22Rv1 (cell line): Measurements from ENCODE around the gene TACC2.

Experiments
- ZFX ChIP-seq: fragments of 450-650 bp; IDR thresholded peaks from 2 replicates; pipeline ENCODE4 v1.6.1; 2017; ENCODE audit warnings: antibody characterized with exemption, borderline replicate concordance
- TF ChIP-seq, protein P1 (sequence below): fragments of 450-650 bp; IDR thresholded peaks from 2 replicates; pipeline ENCODE4 v1.5.1; 2017; ENCODE audit warnings: mild to moderate bottlenecking

DNA sequence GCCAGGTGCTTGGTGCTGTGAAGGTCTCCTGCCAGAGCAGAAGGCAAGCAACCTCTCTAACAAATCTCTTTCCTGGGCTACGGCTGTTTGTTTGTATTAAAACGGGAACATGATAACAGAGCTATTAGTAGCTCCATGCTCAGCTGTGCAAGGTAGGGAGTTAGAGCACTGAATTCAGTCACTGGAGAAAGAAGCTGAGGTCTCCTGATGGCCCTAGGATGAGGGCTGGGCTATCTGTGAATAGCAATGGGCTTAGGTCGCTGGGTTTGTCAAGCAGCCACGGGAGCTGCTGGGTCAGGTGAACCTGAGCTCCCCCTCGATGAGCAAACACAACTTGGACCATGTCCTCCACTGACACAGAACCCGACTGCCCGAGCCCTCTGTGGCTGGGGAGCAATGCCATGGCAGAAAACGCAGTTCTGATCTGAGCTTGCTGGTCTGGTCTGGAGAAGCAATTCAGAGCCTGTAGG lies 24.4 kb downstream of the TACC2 start:
- TF ChIP-seq, protein P1, sequence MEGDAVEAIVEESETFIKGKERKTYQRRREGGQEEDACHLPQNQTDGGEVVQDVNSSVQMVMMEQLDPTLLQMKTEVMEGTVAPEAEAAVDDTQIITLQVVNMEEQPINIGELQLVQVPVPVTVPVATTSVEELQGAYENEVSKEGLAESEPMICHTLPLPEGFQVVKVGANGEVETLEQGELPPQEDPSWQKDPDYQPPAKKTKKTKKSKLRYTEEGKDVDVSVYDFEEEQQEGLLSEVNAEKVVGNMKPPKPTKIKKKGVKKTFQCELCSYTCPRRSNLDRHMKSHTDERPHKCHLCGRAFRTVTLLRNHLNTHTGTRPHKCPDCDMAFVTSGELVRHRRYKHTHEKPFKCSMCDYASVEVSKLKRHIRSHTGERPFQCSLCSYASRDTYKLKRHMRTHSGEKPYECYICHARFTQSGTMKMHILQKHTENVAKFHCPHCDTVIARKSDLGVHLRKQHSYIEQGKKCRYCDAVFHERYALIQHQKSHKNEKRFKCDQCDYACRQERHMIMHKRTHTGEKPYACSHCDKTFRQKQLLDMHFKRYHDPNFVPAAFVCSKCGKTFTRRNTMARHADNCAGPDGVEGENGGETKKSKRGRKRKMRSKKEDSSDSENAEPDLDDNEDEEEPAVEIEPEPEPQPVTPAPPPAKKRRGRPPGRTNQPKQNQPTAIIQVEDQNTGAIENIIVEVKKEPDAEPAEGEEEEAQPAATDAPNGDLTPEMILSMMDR: no peak
- no peak for TF ChIP-seq ZFX
